Colonic mucosa (tissue), 4 donors: ENCODE measurements around the gene PKDCC. TPM values are rescaled to one million over a fixed set of nuclear protein-coding genes. Genes with fewer than 3 reads are reported as not detected.

Experiments
- DNase-seq: peaks from one replicate; pipeline ENCODE4 v3.0.0-alpha.2; 2020
- H3K27ac ChIP-seq: fragments of 200-600 bp; one replicate; pipeline ENCODE4 v1.8.0; 2021
- H3K27me3 ChIP-seq: fragments of 200-600 bp; one replicate; pipeline ENCODE4 v1.8.0; 2021
- H3K36me3 ChIP-seq: fragments of 200-600 bp; one replicate; pipeline ENCODE4 v1.8.0; 2021
- H3K4me1 ChIP-seq: fragments of 200-600 bp; one replicate; pipeline ENCODE4 v1.8.0; 2021; ENCODE audit warnings: mild to moderate bottlenecking
- H3K4me3 ChIP-seq: fragments of 200-600 bp; one replicate; pipeline ENCODE4 v1.8.0; 2021
- H3K9ac ChIP-seq, 2 donors: one replicate each; pipeline ENCODE4 v1.7.0; 2013; ENCODE audit warnings: control low read depth in 2 of 2, low read depth in 2 of 2, low read length in 2 of 2
- H3K9me3 ChIP-seq: fragments of 200-600 bp; one replicate; pipeline ENCODE4 v1.8.0; 2021
- intact Hi-C: fragments of 100-400 bp; cut with DNase I; formaldehyde crosslinking; loops from one replicate; pipeline ENCODE4 v1.14.1; 2022
- total RNA-seq, 2 donors: library from RNA; stranded (reverse); fragmentation: NEBNext Ultra II Directional in 1 of 2; extraction: Animal tissue kit (Norgen Biotek cat#: 25700) in 1 of 2; gene quantifications; one replicate each; pipeline ENCODE4 v1.2.1, GENCODE V29; 2021
- TF ChIP-seq, protein P1 (sequence below): fragments of 200-600 bp; IDR thresholded peaks from one replicate; pipeline ENCODE4 v1.8.0; 2022; ENCODE audit warnings: antibody characterized with exemption, mild to moderate bottlenecking
- donor health status: healthy.
- donor health status: DM: no; HTN: no; CAD: no.
- donor health status: DM: no; HTN: no; CAD: no.

The PKDCC gene
- total RNA-seq, 2 donors from 2014 or later = 61.3 to 125 TPM

DNA sequence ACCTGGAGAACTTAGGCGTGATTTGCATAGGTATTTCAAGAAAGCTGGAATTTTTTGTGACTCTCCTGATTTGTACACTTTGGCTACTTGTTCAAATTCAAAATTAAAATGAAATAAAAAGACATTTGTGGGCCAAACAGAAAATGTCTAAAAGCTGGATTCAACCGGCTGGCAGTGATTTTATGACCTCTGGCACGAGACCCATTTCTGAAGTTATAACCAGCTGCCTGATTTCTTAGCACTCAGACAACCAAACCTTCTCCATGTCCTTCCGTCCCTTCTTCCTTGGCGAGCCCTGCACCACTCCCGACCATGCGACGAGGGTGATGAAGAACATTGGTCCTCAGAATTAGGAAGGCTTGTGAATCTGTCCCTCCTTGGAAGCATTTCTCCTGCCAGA is 19.7 kb downstream of the PKDCC start:
- Histone ChIP-seq H3K27me3 (no peaks in the 10 kb centered on the region), H3K4me1 (peaks cover 9% of the 10 kb centered on the region), H3K27ac (no peak overlapping the region), H3K36me3 (no peaks in the 10 kb centered on the region), H3K9ac (peak overlapping the region in 1 of 2 donors; percentile 1), H3K9me3 (no peaks in the 10 kb centered on the region), H3K4me3 (no peak overlapping the region)
- DNase-seq = peak; percentile 70
- intact Hi-C loops = no loop called here
- TF ChIP-seq, protein P1, sequence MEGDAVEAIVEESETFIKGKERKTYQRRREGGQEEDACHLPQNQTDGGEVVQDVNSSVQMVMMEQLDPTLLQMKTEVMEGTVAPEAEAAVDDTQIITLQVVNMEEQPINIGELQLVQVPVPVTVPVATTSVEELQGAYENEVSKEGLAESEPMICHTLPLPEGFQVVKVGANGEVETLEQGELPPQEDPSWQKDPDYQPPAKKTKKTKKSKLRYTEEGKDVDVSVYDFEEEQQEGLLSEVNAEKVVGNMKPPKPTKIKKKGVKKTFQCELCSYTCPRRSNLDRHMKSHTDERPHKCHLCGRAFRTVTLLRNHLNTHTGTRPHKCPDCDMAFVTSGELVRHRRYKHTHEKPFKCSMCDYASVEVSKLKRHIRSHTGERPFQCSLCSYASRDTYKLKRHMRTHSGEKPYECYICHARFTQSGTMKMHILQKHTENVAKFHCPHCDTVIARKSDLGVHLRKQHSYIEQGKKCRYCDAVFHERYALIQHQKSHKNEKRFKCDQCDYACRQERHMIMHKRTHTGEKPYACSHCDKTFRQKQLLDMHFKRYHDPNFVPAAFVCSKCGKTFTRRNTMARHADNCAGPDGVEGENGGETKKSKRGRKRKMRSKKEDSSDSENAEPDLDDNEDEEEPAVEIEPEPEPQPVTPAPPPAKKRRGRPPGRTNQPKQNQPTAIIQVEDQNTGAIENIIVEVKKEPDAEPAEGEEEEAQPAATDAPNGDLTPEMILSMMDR = no peak

DNA sequence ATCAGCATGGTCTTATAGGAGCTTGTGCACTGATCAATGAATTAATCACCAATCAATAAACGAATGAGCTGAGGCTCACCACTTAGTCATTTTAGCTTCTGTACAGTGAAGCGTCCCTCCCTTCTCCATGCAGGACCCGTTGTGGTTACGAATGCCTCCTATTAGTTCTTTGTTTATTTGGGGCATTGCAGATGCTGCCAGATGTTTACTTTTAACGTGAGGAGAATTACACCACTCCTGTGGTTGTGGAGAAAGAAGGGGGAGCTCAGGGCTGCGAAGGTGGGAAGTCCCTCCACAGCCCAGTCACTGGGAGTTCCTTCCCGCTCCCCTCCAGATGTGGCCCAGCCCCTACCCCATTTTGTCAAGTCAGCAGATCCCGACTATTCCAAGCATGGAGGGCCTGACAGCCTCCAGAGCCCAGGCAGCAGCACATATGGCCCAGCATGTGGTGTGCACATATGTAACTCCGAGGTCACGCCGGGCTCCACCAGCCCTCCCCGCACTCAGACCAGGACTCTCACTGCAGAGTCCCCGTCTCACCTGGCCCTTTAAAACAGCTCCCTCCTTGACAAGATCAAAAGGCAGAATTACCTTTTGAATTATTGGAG is 20.9 kb downstream of the PKDCC start:
- Histone ChIP-seq H3K9me3 (no peaks in the 10 kb centered on the region), H3K27ac (no peak overlapping the region), H3K9ac (no peak overlapping the region), H3K4me3 (no peak overlapping the region), H3K27me3 (no peaks in the 10 kb centered on the region), H3K4me1 (peaks cover 18% of the 10 kb centered on the region), H3K36me3 (no peaks in the 10 kb centered on the region)
- TF ChIP-seq, protein P1 = no peak
- no peak for DNase-seq
- intact Hi-C loops = no loop called here

- no peak overlapping the region for H3K9ac ChIP-seq
- no peaks in the 10 kb centered on the region for H3K9me3 ChIP-seq
- H3K4me1 ChIP-seq = peaks cover 15% of the 10 kb centered on the region
- H3K27ac ChIP-seq = no peak overlapping the region
- TF ChIP-seq, protein P1 = no peak
- H3K27me3 ChIP-seq = no peaks in the 10 kb centered on the region
- no peaks in the 10 kb centered on the region for H3K36me3 ChIP-seq
- intact Hi-C loops = no loop called here
- DNase-seq = no peak
- no peak overlapping the region for H3K4me3 ChIP-seq
Measured at GRCh38 chr2:42069568-42069967, 21.7 kb downstream of the PKDCC start.

DNA sequence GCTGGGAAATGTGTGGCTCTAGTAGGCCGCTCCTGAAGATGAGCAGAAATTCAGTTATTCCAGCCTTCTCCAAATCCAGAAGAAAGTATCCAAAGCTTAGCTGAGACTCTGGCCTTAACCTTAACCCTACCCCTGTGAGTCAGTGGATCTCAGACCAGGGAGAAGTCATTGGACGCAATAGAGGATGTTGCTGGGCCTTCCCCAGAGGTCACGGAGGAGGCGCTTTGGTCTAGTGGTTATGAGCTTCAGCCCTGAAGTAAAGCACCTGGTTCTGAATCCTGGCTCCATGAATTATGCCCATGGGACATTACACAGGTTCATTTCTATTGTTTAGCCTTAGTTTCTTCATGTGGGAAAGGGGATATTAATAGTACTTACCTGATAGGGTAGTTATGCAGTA is 24.0 kb downstream of the PKDCC start:
- intact Hi-C loops = no loop called here
- peak overlapping the region in 1 of 2 donors; percentile 60 for H3K9ac ChIP-seq
- H3K27ac ChIP-seq = peak overlapping the region; percentile 52
- no peaks in the 10 kb centered on the region for H3K36me3 ChIP-seq
- no peaks in the 10 kb centered on the region for H3K9me3 ChIP-seq
- peaks cover 15% of the 10 kb centered on the region for H3K4me1 ChIP-seq
- H3K4me3 ChIP-seq = no peak overlapping the region
- H3K27me3 ChIP-seq = no peaks in the 10 kb centered on the region
- peak; percentile 53 for DNase-seq
- TF ChIP-seq, protein P1 = no peak

DNA sequence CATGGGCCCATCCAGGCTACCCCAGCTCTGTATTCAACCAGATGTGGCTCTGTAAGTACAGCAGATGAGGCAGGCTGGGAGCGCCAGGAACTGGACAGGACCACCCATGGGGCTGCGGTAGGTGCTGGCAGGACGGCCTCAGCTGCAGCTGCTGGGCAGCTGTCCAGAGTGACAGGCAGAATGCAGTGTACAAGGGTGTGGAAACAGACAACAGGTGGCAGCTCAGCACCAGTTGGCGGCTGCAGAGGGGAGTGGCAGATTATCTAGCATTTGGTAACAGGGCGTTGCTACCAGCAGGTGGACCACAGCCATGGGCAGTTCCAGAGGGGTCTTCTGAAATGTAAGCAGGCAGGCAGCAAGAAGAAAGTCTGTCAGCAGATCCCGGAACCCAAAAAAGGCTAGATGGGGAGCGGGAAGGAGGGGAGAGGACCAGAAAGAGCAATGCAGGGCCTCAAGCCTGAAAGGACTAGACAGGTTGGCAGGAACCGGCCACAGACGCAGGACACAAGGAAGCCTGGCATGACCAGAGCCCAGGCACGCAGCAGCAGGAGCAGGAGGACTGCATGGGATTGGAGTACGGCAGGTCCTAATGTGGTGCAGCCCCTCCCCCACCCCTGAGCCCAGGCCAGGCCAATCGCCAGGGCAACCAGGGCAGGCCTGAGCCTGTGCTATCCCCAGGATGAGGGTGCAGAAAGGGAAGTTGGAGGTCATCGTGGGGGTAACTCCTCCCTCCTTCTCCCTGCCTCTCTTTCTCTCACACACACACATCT is 24.7 kb downstream of the PKDCC start:
- H3K9ac ChIP-seq = peak overlapping the region in 1 of 2 donors; percentile 60
- no peaks in the 10 kb centered on the region for H3K27me3 ChIP-seq
- peak; percentile 90 for DNase-seq
- H3K4me3 ChIP-seq = no peak overlapping the region
- H3K9me3 ChIP-seq = no peaks in the 10 kb centered on the region
- peak overlapping the region; percentile 52 for H3K27ac ChIP-seq
- intact Hi-C loops = no loop called here
- TF ChIP-seq, protein P1 = no peak
- H3K36me3 ChIP-seq = no peaks in the 10 kb centered on the region
- H3K4me1 ChIP-seq = peaks cover 15% of the 10 kb centered on the region
